OCI-LY7 (cell line): ENCODE data around the gene DIP2A.

Source experiments
- EZH2phosphoT487 ChIP-seq: fragments of 200-600 bp; sonication (generic); IDR thresholded peaks from 2 replicates; pipeline ENCODE4 v1.6.1; 2018; ENCODE audit warnings: low read depth, borderline replicate concordance, mild to moderate bottlenecking, mixed run types, antibody characterized with exemption, low read length, moderate library complexity, mixed read lengths
- TF ChIP-seq, protein P1 (sequence below): fragments of 200-600 bp; sonication (generic); conservative IDR thresholded peaks from 2 replicates; pipeline ENCODE4 v1.5.1; 2014; ENCODE audit warnings: mild to moderate bottlenecking, antibody characterized with exemption, low read length, moderate library complexity, mixed read lengths

DNA sequence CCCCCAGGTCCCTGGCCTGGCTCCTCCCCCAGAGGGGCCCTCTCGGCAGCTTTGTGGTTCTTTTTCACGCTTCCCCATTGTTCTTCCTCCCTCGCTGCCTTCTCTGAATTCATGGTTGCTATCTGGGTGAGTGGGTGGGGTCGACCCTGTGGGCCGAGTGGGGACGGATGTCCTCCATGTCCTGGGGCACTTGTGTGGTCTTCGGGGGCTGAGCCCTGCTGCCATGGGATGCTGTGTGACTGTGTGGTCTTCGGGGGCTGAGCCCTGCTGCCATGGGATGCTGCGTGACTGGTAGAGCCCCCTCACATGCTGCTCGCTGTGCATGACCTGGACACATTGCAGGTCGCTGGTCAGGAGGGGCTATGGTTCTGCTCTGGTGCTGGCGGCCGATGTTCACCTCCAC is 21.6 kb upstream of the DIP2A start:
- TF ChIP-seq, protein P1, sequence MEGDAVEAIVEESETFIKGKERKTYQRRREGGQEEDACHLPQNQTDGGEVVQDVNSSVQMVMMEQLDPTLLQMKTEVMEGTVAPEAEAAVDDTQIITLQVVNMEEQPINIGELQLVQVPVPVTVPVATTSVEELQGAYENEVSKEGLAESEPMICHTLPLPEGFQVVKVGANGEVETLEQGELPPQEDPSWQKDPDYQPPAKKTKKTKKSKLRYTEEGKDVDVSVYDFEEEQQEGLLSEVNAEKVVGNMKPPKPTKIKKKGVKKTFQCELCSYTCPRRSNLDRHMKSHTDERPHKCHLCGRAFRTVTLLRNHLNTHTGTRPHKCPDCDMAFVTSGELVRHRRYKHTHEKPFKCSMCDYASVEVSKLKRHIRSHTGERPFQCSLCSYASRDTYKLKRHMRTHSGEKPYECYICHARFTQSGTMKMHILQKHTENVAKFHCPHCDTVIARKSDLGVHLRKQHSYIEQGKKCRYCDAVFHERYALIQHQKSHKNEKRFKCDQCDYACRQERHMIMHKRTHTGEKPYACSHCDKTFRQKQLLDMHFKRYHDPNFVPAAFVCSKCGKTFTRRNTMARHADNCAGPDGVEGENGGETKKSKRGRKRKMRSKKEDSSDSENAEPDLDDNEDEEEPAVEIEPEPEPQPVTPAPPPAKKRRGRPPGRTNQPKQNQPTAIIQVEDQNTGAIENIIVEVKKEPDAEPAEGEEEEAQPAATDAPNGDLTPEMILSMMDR = no peak
- TF ChIP-seq EZH2phosphoT487 = no peak
